Measurements from ENCODE around the gene IL11RA.

The IL11RA gene

DNA sequence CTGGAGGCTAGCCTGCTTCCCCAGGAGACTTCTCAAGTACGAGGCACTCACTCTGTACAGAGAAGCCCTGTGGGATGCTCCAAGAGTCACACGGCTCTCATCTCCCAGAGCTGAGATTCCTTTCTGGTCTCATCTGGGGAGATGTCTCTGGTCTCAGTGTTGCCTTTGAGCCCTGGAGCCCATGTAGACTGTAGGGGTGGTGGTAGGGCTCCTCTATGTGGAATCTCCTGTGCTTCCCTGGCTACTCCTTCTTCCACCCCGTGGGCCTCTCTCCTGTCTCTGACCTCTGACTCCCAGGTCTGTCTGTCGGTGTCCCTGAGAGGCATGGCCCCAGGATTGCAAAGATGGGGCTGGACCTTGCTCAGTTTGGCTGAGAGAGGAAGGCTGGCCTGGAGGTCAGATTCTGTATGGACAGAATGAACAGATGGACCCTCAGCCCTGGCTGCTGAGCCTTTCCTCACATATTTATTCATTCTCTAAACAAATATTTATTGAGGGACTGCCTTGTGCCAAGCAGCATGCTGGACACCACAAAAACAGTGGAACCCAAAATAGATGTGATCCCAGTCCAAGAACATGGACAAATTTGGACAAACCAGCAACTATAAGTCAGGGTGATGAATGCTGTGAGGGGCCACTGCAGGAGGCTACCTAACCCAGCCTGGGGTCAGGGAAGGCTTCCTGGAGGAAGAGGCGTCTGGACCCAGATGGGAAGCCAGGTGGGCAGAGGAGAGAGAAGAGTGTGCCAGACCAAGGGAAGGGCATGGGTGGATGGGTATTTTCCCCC lies 36.5 kb downstream of the IL11RA start:
- DNase-seq, result no peak

DNA sequence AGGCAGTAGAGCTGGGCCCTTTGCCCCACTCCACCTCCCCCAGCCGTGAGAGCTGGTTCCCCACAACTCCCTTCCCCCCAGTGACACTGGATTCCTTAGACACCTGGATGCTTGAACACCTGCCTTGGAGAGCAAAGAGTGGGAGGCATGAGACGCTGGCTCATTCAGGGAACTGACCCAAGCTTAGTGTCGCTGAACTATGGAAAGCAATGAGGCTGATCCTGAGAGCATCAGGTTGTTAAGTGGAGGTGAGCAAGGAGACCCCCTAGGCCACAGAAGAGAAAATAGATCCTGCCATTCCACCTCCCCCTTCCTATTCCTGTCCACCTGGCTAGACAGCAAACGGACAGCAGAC lies 37.1 kb downstream of the IL11RA start:
- DNase-seq, result no peak

DNA sequence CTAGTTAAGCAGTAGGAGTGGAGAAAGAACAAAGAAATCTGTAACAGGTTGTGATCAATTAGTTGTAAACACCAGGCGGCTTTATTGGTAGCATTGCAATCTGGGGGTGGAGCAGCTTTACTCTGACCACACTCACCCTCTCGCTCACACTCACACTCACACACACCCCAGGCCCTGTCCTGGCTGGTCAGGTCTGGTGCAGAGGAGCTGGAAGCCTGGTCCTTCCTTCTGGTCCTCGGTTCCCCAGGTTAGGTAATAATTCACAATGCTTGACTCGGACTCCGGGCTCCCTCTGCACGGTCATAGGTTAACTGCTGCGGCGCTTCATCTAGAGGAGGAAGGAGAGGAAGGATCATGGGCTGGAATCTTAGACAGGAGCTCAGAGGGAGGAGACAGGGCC lies 37.5 kb downstream of the IL11RA start:
- DNase-seq, result no peak

DNA sequence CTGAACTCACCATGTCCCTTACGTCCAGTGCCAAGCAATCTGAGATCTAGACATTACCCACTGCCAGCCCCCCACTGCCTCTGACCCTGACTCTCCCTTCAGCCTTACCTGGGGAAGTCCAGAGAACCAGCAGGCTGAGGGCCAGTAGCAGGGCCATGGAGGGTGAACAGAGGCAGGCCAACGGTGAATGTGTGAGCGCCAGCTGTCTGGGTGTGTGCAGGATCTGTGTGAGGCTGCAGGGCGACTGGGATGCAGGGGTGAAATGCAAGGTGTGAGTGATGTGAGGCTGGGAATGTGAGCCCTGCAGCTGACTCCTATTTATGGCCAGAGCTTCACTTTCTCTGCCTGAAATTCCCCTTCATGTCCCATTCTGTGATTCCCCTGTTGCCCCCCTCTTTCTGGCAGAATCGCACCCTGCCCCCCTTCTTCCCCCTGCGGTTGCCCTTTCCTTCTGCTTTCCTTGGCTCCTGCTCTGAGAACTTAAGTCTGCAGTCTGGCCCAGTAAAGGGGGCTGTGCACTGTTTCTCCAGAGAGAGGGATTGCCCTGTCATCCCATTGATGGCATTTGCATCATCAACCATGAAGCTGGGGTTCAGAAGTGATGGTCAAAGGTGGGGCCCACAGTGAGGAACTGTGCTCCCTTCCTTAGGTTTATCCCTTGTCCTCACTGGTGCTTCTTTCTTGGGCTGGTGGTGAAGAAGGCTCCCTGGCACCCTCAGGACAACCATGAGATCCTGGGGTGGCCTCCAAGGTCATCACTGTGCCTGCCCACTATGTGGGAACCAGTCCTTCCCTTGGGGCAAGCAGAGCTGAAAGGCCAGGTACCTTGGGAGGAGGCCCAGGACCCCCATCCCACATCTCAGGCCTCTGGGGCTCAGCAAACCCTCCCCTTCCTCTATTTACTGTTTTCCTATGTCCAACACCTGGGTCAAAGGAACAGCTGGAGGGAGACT lies 39.3 kb downstream of the IL11RA start, which contains the start of gene CCL19:
CCL19 (minus strand) TSS at position 294 of the 953 bp plus-strand sequence; CDS start at position 157, 137 bp downstream.
- DNase-seq, result no peak

DNA sequence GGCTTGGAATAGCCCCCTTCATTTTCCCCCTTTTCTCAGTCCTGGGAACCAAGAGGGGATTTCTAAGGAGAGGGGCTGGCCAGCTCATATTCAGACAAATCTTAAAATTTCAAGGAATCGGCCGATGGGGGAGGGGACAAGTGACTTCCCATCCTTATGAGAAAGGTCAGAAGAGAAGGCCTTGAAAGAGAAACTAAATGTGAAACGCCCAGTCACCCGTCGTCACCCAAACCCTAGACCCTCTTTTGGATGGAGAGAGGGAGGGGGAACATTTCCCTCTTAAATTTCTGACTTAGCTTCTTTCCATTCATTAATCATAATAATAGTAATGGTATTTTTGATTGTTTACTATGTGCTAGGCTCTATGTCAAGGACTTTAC lies 39.9 kb downstream of the IL11RA start:
- DNase-seq, result no peak

DNA sequence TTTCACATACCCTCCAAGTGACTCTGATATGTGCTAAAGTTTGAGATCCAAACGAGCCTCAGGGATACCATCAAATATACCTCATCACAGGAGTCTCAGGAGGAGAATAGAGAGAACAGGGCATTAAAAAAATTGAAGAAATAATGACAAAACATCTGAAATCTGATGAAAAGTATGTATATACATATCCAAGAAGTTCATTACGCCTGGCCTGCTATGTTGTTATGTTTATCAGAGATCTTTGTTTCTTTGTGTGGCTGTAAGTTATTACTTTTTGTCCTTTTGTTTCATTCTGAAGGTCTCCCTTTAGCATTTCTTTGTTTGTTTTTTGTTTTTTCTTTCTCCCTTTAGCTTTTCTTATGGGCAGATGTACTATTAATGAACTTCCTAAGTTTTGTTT lies 41.6 kb downstream of the IL11RA start:
- no peak for DNase-seq

DNA sequence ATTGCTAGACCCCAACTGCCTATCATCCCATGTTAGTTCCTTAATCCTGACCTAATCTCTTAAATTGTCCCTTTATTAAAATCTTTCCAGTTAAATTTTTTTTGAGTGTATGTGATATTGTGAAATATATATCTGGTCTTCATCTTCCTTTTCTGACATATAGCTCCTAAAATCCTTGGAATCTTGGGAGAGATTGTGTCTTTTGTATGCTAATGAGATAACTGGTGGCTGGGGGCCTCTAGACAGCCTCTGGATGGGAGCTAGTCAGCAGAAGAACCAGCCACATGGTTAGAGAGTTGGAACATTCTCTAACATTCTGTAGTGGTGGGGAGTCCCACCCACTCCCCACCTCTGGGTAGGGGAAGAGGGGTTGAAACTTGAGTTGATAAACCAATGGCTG lies 42.8 kb downstream of the IL11RA start:
- no peak for DNase-seq

DNA sequence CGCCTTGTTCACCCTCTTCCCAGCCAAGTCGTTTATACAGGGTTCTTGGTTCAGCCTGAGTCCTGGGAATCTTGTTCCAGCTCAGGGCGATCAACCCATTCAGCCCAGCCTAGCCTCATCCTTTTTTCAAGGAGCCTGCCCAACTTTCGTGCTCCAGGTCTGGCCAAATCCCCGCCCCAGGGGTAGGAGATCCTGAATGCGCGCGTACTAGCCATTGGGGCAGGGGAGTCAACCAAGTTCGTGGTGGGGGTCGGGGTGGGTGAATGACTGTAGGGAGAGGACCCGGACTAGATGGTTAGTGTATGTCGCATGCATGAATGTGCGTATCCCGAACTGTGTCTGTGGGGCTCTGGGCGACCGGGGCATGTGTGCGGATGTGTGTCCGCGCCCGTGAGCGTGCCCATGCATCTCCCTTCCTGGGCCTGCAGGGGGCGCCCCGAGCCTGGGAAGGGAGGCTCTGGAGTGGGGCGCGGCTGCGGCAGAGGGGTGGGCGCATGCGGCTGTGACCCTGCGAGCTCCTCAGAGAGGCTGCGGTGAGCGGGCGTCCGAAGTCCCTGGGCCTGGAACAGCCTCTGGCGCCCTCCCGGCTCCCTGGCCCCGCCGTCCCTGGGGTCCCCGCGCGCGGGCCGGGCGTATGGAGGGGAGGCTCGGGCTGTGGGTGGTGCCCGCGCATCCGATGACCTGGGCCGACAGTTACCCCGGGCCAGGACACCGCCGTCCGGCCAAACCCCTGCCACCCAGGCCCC lies 49.2 kb downstream of the IL11RA start:
- DNase-seq, result no peak

DNA sequence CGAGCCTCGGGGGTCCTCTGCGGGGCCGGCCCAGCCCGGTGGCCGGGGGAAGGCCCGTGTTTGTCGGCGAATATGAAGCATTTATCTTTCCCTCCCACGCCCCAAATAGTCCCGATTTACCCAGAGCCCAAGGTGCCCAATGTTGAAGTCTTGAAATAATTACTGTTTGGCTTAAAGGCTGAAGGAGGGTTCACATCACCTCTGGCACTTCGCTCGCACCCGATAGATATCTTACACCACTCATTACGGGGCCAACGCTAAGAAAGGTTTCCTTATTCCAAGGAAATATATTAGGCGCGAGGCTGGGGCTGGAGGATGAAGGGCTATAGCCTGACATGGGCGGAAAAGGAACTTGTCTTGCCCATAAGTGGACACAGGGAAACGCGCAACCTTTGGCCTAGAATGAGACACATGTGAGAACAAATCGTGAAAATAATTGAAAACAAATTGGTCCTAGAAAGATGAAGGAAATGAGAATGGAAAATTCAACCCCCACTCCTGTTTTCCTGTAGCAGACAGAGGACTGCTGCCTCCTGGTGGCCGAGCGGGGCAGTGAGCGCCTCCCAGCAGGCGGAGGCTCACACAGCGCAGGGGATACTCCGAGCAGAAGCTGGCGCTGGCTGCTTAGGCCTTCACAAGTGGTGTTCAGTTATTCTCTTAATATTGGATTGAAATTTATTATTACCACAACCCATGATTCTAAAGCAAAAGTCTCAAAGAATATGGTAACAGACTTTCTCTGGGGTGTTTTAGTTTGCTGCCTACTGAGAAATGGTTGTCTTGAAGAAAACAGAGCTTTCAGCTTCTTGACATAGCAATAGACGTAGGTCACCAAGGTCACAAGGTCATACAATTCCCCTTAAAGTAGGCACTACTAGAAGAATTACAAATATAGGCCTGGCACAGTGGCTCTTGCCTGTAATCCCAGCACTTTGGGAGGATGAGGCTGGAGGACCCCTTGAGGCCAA lies 50.1 kb downstream of the IL11RA start:
- DNase-seq, result no peak

DNA sequence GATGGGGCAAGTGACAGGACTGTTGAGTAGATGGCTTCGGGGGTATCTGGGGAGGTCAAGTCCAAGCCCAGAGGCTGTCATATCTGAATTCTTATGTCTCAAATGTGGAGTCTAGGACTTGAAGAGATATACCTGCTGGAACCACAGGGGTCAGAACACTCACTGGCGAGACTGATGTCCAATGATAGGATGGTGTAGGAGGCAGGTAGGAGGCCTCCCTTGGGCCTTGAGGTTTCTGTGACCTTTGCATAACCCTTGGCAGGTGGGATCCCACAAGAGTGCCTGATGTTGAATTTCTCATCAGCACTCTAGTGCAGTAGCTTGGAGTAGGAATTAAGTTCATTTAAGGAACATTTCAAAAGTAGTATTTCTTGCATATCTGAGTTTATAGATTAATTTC lies 55.1 kb downstream of the IL11RA start:
- DNase-seq, result no peak

DNA sequence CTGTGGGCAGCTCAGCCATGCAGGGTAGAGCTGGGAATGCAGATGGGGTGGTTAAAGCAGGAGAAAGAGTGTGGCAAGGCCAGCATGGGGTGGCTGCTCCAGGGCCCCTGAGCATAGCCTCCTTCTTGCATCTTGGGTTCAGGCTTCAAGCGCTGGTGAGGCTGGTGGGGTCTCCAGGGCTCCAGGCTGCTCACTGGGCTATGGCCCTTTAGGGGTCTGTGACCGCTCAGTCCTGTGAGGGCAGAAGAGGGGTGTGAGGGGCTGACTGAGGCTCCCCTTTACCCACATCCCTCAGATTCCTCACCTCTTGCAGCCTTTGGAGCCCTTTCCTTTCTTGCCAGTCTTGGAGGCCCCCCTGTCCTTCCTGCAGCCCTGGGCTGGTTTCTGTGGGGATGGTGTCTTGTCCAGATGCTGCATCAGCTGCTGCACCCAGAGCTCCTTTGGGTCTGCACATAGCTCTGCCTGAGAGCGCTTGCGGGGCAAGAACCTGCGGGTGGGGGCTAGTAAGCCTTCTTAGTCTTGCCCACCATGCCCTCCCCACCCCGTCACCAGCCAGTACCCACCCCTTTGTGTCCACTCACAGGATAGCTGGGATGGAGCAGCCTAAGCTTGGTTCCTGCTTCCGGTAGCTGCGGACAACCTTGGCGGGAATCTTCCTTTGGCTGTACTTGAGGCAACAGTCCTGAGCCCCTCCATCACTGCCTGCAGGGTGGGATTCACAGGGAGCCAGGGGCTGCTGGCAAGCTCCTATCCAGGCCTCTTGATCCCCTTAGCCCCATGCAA lies 57.4 kb downstream of the IL11RA start:
- DNase-seq, result no peak

DNA sequence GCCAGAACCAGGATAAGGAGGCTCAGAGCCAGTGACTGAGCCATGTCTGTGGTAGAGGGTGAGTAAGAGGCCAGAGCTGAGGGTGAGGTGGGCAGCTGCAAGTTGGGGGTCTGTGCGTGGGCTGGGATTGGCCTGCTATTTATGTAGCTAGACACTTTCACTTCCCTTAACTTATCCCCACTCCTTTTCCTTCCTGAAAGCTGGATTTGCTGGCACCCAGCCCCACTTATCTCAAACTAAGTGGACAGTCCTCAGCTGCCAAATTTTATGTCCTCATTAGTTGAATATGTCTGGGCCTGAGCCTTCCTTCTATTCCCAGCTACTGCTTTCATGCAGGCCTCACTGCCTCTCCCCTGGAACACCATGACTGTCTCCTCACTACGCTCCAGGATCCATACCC lies 58.0 kb downstream of the IL11RA start, which contains the start of gene CCL21:
CCL21 (minus strand) TSS at position 114 of the 400 bp plus-strand sequence; CDS start at position 44, 70 bp downstream.
- DNase-seq, result no peak
